ENCODE measurements around the gene CPZ.

CPZ gene

DNA sequence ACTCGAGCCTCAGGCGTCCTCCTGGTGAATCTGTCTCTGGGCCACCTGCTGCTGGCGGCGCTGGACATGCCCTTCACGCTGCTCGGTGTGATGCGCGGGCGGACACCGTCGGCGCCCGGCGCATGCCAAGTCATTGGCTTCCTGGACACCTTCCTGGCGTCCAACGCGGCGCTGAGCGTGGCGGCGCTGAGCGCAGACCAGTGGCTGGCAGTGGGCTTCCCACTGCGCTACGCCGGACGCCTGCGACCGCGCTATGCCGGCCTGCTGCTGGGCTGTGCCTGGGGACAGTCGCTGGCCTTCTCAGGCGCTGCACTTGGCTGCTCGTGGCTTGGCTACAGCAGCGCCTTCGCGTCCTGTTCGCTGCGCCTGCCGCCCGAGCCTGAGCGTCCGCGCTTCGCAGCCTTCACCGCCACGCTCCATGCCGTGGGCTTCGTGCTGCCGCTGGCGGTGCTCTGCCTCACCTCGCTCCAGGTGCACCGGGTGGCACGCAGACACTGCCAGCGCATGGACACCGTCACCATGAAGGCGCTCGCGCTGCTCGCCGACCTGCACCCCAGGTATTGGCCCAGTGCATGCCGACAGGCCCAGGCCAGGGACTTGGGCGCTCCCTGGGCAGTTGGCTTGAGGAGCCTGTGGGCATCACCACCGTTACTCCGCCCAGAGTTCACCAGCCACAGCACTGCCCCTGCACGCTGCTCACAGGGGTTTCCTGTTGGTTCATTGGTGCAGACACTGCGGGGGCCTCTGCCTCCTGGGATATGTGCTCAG, 11.3 kb upstream of the CPZ start:
- DNase-seq, result no peak

DNA sequence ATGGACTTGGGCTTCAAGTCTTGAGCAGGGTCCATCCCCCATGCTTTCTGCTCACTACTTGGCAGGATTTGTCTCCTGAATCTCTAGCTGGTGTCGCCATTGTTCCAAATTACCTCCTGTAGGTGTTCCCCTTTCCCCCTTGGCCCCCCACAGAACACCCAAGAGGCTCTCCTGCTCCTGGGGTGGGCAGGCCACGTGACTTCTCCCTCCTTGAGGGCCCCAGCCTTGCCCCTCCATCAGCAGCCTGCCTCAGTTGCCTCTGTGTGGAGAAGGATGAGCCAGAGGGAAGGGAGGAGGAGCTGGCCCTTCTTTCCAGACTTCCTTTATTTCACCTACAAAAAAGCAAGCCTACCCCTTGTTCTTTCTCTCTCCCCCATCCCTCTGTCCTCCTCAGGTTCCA, 10.5 kb upstream of the CPZ start:
- DNase-seq, result no peak

DNA sequence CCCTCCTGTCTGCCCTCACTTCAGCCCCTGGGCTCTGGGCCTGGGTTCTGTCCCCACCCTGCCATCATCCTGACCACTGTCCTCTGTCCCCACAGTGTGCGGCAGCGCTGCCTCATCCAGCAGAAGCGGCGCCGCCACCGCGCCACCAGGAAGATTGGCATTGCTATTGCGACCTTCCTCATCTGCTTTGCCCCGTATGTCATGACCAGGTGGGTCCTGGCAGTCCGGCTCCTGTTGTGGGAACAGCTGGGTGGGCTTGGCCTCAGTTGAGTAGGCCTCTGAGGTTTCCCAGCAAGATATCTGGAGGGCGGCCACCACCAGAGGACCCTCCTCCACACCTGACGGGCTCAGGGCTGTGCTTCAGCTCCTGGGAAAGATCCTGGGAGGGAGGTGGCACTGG, 10.1 kb upstream of the CPZ start:
- DNase-seq, result no peak

DNA sequence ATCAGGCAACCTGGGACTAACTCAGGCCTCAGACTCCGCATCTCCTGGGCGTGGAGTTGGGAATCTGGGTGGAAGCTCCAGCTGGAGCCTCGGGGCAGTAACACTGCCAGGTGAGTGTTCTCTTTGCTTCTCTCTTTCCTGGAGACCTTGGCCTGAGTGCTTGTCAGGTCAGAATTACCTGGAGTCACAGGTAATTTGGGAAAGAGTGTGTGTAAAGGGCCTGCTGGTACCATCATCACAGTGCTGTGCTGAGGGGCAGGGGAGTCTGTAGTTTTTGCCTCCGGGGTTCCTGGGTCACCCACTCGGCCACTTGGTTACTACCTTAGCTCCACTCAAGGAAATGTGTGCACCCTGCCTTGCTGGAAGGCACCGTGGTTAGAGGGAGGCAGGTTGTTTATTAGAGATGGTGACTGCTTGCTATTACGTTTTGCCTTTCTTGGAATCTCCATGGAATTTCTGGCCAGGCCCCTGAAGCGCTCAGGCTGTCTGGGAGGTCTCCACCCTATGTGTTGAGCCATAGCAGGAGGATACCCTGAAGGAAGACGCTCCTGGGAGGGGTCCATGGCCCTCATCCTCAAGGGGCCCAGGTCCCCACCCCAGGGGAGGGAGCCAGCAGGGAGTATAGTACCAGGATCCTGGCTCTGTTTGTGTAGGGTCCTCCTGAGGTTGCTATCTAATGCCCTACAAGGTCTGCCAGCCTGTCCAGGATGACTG, 9.5 kb upstream of the CPZ start:
- DNase-seq, result no peak

DNA sequence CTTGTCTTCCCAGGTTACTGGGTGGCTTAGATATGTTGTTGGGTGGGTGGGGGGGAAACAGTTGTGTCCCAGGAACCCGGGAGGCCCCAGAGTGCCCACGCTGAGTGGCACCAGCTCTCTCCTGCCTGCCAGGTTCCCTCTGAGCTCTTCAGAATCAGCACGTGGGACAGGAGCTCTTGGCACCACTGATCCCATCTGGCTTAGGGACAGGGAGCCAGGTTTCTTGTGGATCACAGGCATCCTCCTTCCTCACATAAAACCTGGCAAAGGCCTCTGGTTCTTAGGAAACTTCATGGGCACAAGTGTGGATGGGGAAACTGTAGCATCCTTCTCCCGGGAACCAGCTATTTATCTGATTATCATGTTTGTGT, 8.9 kb upstream of the CPZ start:
- DNase-seq, result no peak

DNA sequence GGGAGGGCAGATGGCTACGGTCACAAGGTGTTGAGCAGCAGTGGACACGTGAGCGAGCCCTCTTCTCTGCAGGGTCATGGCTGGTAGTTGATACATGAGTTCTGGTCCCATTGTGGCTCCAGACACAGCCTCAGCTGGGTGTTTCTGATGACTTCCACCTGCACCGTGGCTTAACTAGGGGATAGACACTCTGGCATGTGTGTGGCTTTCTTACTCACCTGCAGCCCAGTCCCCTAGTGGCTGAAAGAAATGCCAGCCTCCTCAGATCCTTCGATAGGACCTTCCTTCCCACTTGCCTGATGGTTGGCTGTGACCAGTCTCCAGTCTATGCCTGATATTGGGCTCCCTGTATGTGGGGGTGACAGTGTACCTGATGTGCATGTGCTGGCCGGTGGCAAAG, 7.4 kb upstream of the CPZ start:
- no peak for DNase-seq

DNA sequence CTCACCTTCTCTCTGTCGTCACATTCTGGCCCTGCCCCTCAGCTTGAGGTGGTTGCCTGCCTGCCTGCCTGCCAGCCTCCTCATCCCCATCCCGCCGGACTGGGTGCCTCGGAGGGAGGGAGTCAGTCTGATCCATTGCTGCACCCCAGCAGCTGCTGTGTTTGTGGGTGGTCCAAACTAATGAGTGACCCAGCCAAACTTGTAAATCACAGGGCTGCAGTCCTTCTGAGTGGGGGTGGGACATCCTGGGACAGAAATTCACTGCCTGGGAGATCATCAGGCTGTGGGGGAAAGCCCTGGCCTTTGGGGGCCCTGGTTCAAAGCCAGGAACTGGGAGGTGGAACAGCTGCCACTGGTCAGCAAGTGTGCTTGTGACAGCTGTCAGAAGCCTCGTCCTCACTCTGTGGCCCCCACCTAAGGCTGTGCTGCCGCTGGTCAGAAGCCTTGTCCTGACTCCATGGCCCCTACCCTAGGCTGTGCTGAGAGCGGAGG, 6.8 kb upstream of the CPZ start:
- no peak for DNase-seq

DNA sequence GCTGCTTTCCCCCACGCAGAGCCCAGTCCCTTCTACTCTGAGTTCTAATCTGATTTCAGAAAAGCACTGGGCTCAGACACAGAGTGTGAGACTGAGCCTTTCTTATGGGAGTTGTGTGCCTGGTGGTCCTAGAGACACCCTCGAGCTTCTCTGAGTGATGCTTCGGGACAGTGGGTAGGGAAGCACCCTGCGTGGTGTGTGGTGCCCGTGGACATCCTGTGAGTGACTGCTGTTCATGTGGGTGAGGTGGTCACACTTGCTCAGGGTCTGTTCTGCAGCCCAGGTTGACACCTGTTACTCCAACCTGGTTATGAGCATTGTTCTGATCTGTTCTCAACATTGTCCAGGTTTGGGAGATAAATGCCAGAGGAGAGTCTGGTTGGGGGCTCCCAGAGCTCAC, 6.3 kb upstream of the CPZ start:
- no peak for DNase-seq

DNA sequence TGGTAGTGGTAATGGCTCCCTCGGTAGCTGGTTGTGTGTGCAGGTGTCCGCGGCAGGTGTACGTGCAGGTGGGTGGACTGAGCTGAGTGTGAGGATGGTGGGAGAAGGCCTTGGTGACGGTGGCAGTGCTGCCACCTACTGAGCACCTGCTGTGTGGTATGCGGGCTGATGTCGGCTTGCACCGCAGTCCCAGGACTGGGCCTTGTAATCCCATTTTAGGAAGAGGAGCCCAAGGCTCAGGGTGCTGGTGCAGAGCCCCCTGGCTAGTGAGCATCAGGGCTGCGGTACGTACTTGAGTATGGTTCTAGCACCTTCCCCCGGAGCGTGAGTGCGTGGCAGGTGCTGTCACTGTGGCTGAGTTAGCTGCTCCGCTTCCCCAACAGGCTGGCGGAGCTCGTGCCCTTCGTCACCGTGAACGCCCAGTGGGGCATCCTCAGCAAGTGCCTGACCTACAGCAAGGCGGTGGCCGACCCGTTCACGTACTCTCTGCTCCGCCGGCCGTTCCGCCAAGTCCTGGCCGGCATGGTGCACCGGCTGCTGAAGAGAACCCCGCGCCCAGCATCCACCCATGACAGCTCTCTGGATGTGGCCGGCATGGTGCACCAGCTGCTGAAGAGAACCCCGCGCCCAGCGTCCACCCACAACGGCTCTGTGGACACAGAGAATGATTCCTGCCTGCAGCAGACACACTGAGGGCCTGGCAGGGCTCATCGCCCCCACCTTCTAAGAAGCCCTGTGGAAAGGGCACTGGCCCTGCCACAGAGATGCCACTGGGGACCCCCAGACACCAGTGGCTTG, 5.7 kb upstream of the CPZ start:
- DNase-seq, result no peak

DNA sequence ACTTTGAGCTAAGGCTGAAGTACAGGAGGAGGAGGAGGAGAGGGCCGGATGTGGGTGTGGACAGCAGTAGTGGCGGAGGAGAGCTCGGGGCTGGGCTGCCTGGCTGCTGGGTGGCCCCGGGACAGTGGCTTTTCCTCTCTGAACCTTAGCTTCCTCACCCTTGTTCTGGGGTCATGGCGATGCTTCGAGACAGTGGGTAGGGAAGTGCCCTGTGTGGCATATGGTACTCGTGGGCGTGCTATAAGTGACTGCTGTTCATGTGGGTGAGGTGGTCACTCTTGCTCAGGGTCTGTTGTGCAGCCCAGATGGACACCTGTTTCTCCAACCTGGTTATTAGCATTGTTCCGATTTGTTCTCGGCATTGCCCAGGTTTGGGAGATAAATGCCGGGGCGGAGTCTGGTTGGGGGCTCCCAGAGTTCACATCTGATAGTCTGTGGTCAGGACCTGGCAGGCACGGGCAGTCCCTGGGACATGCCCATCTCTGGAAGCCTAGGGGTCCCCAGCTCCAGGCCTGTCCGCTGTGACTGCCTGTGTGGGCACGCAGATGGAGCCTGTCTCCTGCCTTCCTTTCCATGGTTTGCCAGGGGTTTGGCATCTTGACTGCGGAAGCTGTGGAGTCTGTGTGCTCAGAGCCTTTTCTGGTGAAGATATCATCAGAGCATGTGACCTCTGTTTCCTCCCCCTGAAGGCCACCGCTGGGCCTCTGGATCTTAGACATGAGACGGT, 4.9 kb upstream of the CPZ start:
- DNase-seq, result no peak

DNA sequence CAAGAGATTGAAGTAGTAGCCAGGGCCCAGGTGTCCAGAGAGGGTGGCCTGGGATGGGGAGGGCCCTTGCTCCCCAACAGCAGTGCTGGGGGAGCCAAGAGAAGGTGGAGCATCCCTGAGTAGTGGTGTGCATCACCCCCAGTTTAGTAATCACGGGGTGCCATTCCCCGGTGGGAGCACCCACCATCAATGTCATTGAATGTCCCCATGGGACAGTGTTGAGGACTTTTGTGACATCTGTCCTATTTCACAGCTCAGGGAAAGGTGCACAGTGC, 4.4 kb upstream of the CPZ start:
- DNase-seq, result no peak

DNA sequence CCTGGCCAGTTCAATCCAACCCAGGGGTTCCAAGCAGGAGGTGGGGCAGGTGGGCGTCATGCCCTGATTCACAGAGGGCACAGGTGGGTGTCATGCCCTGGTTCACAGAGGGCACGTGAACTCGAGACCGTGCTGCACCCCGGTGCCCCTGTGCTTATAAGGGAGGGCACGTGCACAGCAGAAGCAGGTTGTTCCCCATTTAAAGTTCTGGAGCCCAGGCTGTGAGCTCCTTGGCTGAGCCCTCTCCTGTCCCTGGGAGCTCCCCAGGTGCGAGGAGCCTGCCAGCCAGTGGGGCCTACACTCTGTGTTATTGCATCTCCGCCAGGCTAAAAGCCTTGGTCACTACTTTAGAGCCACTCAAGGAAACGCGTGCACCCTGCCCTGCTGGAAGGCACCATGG, 3.2 kb upstream of the CPZ start:
- DNase-seq, result no peak

DNA sequence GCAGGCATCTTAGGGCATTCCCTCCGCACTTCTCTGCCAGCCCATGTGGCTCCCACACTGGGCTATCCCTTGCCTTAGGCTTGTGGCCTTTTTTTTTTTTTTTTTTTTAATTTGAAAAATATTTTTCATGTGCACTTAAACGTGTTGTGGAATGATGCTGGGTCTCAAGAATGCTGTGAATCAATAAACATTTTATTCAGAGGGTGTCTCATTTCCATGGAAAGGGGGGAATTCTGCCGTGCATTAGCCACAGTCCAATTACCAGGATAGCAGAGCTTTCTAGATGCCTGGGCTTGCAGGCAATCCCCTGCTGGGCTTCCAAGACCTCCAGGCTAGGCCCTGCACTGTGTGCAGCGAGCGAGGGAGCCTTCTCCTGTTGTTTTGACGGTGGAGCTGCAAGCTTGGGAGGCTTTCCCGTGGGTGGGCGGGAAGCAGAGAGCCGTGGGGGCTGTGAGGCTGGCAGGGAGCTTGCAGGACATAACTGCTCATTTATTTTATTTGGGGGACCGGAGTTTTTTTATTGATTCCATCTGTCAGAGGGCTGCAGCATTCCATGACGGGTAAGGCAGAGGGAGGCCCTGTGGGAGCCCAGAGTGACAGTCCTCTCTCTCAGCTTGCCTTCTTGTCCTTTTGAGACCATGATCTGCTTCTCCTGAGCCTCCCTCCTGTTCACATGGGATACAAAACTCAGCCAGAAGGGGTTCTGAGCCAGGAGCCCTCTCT, 2.6 kb upstream of the CPZ start:
- no peak for DNase-seq

DNA sequence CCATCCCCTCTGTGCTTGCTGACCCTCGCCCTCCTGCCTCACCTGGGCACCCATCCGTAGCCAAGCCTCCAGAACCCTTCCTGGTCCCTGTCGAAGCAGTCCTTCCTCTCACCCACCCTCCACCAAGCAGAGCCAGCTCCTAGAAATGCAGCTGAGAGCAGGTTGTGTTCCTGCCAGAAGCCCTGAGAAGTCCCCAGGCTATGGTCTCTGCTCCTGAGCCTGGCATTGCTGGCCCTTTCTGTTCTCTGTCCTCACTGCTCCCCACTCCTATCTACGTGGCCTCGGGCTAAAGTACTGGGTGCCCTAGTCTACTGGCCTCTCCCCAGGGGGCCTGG, 2.1 kb upstream of the CPZ start:
- no peak for DNase-seq

DNA sequence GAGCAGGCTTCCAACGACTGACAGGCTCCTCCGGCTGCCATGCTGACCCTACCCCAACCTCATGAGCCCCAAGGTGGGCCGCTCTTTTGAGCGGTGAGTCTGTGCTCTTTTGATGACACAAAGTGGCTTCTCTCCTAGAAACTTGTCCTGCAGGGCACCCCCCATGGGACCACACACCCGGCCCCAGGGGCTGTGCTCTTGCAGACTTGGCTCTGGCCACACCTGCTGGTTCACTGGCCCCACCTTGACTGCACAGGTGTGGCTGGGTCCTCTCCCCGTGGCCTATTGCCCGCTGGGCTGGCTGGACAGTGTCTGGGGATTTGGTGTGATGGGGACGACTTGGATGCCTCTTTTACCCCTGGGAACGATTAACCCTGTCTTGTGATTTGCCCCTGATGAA, 1.5 kb upstream of the CPZ start:
- no peak for DNase-seq

DNA sequence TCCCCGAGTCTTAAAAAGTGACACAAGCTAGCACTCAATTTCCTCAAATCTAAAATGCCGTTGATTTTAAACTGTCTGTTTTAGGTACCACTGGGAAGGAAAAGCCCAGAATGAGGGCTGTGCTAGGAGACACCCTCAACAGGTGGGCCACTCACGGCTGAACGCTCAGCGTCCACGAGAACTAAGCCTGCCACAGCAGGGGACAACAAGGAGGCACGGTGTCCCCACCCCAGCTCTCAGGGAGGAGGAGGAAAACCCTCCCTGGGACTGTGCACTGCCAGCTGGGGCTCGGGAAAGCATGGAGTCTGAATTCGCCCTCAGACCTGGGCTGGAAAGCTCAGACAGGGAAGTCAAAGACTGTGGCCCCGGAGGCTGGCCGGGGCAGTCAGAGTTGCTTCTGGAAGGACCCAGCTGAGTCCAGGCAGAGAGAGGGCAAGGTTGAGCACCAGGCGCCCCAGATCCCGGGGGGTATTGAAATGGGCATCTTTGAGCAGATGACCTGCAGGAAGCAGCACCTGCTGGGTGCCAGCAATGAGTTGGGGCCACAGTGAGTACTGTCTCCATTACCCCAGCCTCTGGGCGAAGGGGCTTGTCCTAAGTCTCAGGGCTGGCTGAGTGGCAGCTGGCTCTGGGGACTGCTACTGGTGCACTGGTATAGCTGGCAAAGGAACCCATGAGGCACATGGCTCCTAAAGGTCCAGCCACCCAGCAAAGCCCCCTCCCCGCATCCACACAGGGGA, 769 bp upstream of the CPZ start:
- no peak for DNase-seq

DNA sequence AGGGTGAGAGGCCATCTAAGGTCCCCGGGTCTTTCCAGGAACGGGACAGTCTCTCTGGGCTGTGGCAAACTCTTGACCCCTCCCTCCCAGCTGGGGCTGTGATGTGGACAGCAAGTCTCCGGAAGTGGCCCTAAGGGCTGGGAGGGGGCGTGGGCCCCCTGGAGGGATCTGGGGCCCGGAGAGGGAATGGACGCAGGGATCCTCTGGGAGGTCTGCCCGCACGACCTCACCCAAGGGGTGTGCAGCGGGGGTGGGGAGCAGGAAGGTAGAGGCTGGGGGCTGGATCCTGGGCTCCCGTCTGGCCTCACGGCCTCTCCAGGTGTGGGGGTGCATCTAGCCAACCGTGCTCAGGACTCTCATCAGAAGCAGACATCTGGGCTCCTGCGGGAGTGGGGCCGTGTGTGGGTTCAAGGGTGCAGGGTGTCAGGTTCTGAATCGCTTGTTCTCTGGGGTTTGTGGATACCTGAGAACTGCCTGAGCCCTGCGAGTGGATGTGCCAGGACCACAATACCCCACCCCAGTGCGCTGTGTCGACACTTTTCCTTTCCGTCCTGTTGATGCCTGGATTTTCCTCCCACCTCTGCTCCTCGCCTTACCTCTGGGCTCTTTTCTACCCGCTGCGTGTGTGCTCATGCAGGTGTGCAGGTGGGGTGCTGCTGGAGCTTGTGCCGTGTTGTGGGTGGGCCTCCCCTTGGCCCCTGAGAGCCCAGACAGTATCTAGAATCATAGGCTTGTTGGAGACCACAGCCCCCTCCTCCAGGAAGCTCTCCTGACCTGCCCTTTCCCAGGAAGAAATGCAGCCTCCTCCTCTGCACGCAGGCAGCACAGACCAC, 915 bp downstream of the CPZ start:
- DNase-seq, result no peak

DNA sequence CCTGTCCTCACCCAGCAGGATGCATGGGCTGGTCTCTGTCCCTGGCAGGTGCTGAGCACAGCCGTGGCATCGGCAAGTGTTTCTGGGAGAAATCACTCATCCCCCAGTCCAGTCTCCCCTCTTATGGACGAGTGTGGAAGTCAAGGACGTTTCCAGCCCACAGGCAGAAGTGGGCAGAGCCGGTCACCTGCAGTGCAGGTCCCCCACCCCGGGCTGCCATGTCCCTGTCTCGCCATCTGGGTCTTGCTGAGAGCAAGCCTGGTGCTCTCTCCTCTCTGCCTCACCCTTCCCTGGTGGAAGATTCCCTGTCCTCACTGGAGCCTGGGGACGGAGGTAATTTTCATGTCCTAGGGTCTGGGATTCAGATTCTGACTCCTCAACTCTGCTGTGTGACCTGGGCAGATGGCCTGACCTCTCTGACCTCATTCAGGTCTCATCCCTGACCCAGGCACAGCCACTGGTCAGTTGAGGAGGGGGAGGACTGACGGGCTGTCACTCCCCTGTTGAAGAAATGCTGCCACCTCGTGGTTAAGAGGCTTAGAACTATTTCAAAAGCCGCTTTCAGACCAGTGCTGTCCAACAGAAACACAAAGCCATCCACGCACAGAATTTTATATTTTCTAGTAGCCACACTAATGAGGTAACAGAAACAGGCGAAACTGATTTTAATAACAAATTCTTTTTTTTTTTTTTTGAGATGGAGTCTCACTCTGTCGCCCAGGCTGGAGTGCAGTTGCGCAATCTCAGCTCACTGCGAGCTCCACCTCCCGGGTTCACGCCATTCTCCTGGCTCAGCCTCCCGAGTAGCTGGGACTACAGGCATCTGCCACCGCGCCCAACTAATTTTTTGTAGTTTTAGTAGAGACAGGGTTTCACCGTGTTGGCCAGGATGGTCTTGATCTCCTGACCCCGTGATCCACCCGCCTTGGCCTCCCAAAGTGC, 1.8 kb downstream of the CPZ start:
- no peak for DNase-seq

DNA sequence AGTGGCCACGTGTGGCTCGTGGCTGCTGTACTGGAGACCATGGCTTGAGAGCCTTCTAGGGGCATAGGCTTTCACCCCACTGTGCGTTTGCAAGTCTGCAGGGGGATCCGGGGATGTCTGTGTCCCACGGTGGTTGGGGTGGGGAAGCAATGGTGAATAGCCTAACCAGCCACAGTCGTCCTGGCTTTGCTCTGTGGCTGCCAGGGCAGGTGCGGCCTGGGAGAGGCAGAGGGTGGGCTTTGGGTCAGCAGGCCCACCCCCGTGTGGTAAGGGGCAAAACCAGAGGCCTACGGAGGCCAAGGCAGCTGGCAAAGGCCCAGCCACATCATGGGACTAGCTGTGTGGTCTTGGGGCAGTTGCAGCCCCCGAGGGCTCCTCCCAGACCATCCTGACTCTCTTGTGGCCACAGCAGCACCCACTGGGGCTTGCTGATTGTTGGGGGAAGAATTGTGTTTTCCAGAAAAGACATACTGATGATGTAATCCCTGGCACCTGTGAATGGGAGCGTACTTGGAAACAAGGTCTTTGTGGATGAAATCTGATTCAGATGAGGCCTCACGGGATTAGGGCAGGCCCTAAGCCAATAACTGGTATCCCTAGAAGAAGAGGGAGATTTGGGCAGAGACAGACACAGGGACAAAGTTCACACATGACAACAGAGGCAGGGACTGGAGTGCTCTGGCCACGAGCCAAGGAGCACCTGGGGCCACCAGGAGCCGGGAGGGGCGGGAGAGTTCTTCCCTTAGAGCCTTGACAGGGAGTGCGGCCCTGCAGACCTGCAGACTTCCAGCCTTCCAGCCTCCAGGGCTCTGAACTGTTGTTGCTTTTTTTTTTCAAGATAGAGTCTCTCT, 2.9 kb downstream of the CPZ start:
- no peak for DNase-seq
